Measurements from ENCODE around the gene ABHD16A.

ABHD16A gene

GRCh38 chr6:31661262-31662123 lies 41.6 kb downstream of the ABHD16A start:
- ATAC-seq = no peak
- no peak for TF ChIP-seq RARB (CRISPR knock-in tag; IDR thresholded peaks at IDR 0.05)
- no peak for TF ChIP-seq TSHZ2 (CRISPR knock-in tag; IDR thresholded peaks at IDR 0.05)
- no peak for TF ChIP-seq ARNTL (CRISPR knock-in tag; IDR thresholded peaks at IDR 0.05; ENCODE audit: borderline replicate concordance, low read depth)
- no peak for TF ChIP-seq BACH2 (CRISPR knock-in tag; IDR thresholded peaks at IDR 0.05; ENCODE audit: borderline replicate concordance)
- no peak for TF ChIP-seq ESRRG (CRISPR knock-in tag; IDR thresholded peaks at IDR 0.05)
- no peak for TF ChIP-seq CREB5 (CRISPR knock-in tag; IDR thresholded peaks at IDR 0.05; ENCODE audit: low read depth)
- no peak for TF ChIP-seq TCF4 (CRISPR knock-in tag; IDR thresholded peaks at IDR 0.05; ENCODE audit: borderline replicate concordance)
- no peak for TF ChIP-seq ZC3H10 (CRISPR knock-in tag; IDR thresholded peaks at IDR 0.05)
- TF ChIP-seq PATZ1 (CRISPR knock-in tag; IDR thresholded peaks at IDR 0.05; ENCODE audit: borderline replicate concordance) = no peak
- TF ChIP-seq POU6F1 (CRISPR knock-in tag; IDR thresholded peaks at IDR 0.05; ENCODE audit: borderline replicate concordance, low read depth) = no peak

- ATAC-seq = peak; percentile 84
- TF ChIP-seq PATZ1 (CRISPR knock-in tag; IDR thresholded peaks at IDR 0.05; ENCODE audit: borderline replicate concordance) (no peak), PPARA (CRISPR knock-in tag; IDR thresholded peaks at IDR 0.05; ENCODE audit: borderline replicate concordance) (no peak), CSDC2 (CRISPR knock-in tag; IDR thresholded peaks at IDR 0.05) (no peak), TCF4 (CRISPR knock-in tag; IDR thresholded peaks at IDR 0.05; ENCODE audit: borderline replicate concordance) (no peak)
Observed at GRCh38 chr6:31660381-31661261, 42.5 kb downstream of the ABHD16A start, which contains the start of gene C6orf47. TSS of gene C6orf47 (minus strand) at chr6:31660778. CDS start at chr6:31659947, 831 bp downstream.

GRCh38 chr6:31659649-31660380 lies 43.3 kb downstream of the ABHD16A start:
- TF ChIP-seq CSDC2 (CRISPR knock-in tag; IDR thresholded peaks at IDR 0.05) (no peak), ZNF70 (CRISPR knock-in tag; IDR thresholded peaks at IDR 0.05) (no peak), ZFP3 (CRISPR knock-in tag; IDR thresholded peaks at IDR 0.05) (no peak), TSHZ2 (CRISPR knock-in tag; IDR thresholded peaks at IDR 0.05) (no peak), RARB (CRISPR knock-in tag; IDR thresholded peaks at IDR 0.05) (no peak), TOX (CRISPR knock-in tag; IDR thresholded peaks at IDR 0.05; ENCODE audit: borderline replicate concordance) (no peak), ISL1 (CRISPR knock-in tag; IDR thresholded peaks at IDR 0.05) (no peak), BACH2 (CRISPR knock-in tag; IDR thresholded peaks at IDR 0.05; ENCODE audit: borderline replicate concordance) (no peak), OSR1 (CRISPR knock-in tag; IDR thresholded peaks at IDR 0.05) (no peak)

More at GRCh38 chr6:31659649-31660380, 43.3 kb downstream of the ABHD16A start:
- ATAC-seq = peak; percentile 50
